Measurements from ENCODE around the gene ALG14. TPM values are rescaled to one million over a fixed set of nuclear protein-coding genes. Genes with fewer than 3 reads are reported as not detected.

Gene ALG14
- total RNA-seq, result 1 to 10 TPM; 4.3 to 6.2 (median 5.7) TPM
- 1 to 10 TPM; 1.1 to 1.3 TPM for polyA plus RNA-seq

DNA sequence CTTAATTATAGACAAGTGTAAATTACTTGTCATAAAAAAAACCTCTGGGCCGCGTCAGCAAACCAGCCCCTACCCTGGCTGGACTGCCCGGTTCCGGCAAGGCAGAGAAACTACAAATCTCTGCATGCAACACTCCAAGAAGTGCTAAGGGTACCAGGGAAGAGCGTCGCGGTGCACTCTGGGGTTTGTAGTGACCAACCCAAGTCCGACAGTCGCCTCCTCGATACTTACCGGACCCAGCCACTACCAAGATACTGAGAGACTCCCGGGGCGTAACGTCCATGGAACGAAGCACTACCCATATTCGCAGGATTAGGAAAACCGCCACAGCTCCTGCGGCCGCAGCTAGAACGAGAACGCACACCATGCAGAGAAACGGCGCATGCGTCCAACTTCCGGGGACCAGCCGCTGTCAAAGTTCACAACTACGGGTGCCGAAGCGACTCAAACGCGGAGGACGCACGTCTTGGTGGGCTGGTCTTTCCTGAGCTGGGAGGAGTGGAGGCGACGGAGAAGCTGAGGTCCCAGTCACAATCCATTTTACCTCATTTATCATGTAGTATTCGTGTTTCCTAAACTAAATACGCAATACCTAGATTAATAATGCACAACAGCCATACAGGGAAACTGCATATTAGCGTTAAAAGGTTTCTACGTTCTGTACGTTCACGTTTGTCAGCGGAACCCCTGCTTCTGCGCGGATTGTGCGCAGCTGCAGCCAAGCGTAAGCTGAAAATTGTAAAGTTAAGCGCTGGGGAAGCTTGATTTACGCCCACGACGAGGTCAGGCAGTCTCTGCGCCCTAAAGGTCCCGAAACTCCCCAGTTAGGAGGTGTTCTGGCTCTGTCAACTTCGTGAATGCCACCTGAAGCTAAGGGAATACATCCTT lies at the start of gene ALG14:
ALG14 (minus strand) TSS at position 420 of the 888 bp plus-strand sequence; CDS start at position 367, 53 bp downstream.
- peak within 1 kb of the TSS; percentile 70 to 95 (median 87) for H3K27ac ChIP-seq
- intact Hi-C loops (cut with DNase I), result no loop called here
- peaks cover 17 to 33% (median 22%) of the 10 kb centered on the region in 3 donors for H3K4me1 ChIP-seq
- DNase-seq (peak; percentile 88 to 96 (median 94)), FAIRE-seq (peak; percentile 67), ATAC-seq (peak; percentile 94 to 97 (median 96))
- no peaks in the 10 kb centered on the region for H3K36me3 ChIP-seq
- TF ChIP-seq CTCF (IDR thresholded peaks at IDR 0.05), result no peak
- WGBS, 2 donors, result 0% methylated on average over 53 of the region's 53 CpGs
- H3K27me3 ChIP-seq, result no peaks in the 10 kb centered on the region
- H3K4me3 ChIP-seq, result peak within 1 kb of the TSS; percentile 41 to 78 (median 57)
- H3K9me3 ChIP-seq, result no peaks in the 10 kb centered on the region

DNA sequence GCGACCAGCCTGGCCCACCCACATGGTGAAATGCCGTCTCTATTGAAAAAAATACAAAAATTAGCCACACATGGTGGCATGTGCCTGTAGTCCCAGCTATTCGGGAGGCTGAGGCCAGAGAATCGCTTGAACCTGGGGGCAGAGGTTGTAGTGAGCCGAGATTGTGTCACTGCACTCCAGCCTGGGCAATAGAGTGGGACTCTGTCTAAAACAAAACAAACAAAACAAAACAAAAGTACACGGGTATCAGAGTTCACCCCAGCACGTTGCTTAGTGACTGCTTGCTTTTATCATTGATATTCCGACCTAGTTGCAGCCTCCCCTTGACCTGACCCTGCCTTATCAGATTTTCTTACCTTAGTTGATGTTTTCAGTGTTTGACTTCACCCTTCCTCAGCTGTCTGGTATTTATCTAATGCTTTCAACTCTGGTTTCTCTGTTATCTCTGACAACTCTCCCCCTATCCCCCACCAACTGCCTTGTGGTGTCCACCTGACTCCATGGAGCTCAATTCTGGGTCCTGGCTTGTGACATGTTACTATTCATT lies 49.5 kb upstream of the ALG14 start:
- ATAC-seq (no peak), DNase-seq (no peak), FAIRE-seq (no peak)
- Histone ChIP-seq H3K27ac (no peak overlapping the region), H3K9me3 (no peaks in the 10 kb centered on the region), H3K27me3 (no peaks in the 10 kb centered on the region), H3K4me1 (peaks cover 0 to 6% (median 3%) of the 10 kb centered on the region in 3 donors), H3K36me3 (no peaks in the 10 kb centered on the region), H3K4me3 (no peak overlapping the region)
- WGBS, 2 donors, result 46 to 61% methylated on average over 8 of the region's 8 CpGs
- intact Hi-C loops (cut with DNase I), result no loop called here
- TF ChIP-seq CTCF (IDR thresholded peaks at IDR 0.05), result no peak

DNA sequence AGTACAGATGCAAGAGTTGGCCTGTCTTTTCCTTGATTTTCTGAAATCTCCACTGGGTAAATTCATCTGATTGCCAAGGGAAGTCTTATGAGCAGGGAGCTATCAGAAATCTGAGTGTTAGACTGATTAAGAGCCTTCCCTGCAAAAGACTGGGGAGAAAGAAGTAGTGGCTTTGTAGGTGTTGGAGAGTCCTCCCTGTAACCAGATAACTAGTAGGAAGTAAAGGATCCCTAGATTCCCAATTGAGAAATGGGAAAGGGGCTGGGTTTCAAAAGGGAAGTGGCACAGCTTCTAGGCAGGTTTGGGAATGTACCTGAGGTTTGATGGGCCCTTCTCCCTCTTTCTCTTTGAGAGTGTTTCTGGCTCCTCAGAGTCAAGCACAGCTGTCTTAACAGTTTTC lies 46.5 kb upstream of the ALG14 start:
- Histone ChIP-seq H3K9me3 (no peaks in the 10 kb centered on the region), H3K27ac (no peak overlapping the region), H3K4me1 (peaks cover 0 to 14% (median 8%) of the 10 kb centered on the region in 3 donors), H3K27me3 (no peaks in the 10 kb centered on the region), H3K36me3 (no peaks in the 10 kb centered on the region), H3K4me3 (no peak overlapping the region)
- ATAC-seq (no peak), FAIRE-seq (no peak), DNase-seq (no peak)
- TF ChIP-seq CTCF (IDR thresholded peaks at IDR 0.05), result no peak
- intact Hi-C loops (cut with DNase I), result loop anchor here in 2 of 3 donors (5.0 to 10.0 kb wide), 2 partner anchors 113 to 116 kb away; partner anchors contain the start of gene RWDD3 (in 2 of the 2)

- no peak overlapping the region for H3K27ac ChIP-seq
- peaks cover 0 to 14% (median 8%) of the 10 kb centered on the region in 3 donors for H3K4me1 ChIP-seq
- TF ChIP-seq CTCF (IDR thresholded peaks at IDR 0.05), result no peak
- no peak for FAIRE-seq
- H3K36me3 ChIP-seq, result no peaks in the 10 kb centered on the region
- 43 to 58% methylated on average over 6 of the region's 6 CpGs for WGBS, 2 donors
- intact Hi-C loops (cut with DNase I), result loop anchor here in 2 of 3 donors (5.0 to 10.0 kb wide), 2 partner anchors 114 to 116 kb away; partner anchors contain the start of gene RWDD3 (in 2 of the 2)
- no peaks in the 10 kb centered on the region for H3K9me3 ChIP-seq
- H3K27me3 ChIP-seq, result no peaks in the 10 kb centered on the region
- peak overlapping the region in 2 of 4 donors; percentile 82 to 84 for H3K4me3 ChIP-seq
- no peak for ATAC-seq
- no peak for DNase-seq
Measured at GRCh38 chr1:95118710-95119109, 46.0 kb upstream of the ALG14 start.
